NCI-H345 (cell line): ENCODE measurements around the gene CTNND2.
"Not testable (repeated sequence)": the region's sequence is repeated elsewhere in the genome, so short reads cannot be mapped to it uniquely, and the experiment has no call there.

Source experiments
- DNase-seq: peaks from one replicate; lab custom pipeline; 2025; lab: John Stamatoyannopoulos, UW

CTNND2 gene

GRCh38 chr5:11313694-11314093, 590.6 kb downstream of the CTNND2 start:
- DNase-seq, result not testable (repeated sequence)

GRCh38 chr5:11311731-11312130, 592.5 kb downstream of the CTNND2 start:
- DNase-seq, result no peak

DNA sequence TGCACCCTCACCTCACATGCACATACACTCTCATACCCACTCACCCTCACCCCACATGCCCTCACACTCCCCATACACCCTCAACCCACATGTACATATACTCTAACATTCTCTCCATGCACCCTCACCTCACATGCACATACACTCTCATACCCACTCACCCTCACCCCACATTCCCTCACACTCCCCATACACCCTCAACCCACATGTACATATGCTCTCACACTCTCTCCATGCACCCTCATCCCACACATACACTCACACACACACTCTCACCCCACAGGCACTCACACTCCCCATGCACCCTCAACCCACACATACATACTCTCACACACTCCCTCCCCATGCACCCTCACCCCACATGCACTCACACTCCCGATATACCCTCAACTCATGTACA, 593.0 kb downstream of the CTNND2 start:
- no peak for DNase-seq

DNA sequence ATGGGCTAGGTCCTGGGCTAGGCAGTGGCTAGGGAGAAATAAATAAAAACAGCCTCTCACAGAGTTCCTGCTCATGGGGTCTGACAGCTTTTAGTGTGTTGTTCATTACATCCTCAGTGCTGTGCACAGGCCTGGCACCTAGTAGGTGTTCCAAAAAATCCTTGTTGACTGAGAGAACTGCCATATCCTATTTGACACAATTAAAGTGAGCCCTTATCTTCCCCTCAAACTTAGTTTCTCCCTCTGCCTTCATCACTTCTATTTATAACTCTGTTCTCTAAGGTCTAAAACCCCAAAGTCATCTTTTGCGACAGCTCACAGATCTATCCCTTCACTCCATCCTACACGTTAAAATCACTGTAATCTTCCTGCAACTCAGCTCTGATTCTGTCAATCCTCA, 594.1 kb downstream of the CTNND2 start:
- DNase-seq, result no peak

GRCh38 chr5:11306365-11306764, 597.9 kb downstream of the CTNND2 start:
- no peak for DNase-seq

- no peak for DNase-seq
Measured at GRCh38 chr5:11305245-11305644, 599.0 kb downstream of the CTNND2 start.

DNA sequence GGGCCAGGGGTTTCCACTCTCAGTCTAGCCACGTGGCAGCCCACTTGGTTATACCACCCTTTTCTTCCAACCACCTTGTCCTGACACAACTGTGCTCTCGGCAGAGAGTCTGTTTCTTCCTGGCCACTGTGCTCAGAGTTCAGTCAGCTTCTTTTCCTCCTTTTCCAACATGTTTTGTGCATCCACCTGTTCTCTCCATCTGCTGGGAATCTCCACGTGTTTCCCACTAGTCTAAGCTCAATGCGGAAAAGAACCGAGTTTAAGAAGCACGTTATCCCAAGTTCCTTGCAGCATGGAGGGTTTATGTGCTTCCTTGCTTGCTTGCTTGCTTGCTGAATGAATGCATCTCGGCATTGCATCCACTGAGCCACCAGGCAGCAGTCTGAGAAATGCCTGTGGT, 599.6 kb downstream of the CTNND2 start:
- no peak for DNase-seq

- no peak for DNase-seq
Measured at GRCh38 chr5:11302663-11303062, 601.6 kb downstream of the CTNND2 start.

DNA sequence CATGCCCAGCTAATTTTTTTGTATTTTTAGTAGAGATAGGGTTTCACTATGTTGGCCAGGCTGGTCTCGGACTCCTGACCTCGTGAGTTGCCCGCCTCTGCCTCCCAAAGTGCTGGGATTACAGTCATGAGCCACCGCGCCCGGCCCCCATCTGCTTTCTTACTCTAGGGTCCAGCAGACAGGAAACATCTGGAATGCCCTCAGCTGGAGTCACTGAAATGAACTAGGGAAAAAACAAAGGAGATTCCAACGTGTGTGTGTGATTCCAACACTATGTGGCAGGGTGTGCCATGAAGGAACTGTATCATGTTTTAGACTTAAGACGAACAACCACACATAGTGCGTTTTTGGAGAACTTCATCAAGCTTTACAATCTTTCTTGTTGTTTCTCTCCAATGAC, 603.1 kb downstream of the CTNND2 start:
- no peak for DNase-seq

GRCh38 chr5:11300736-11301135, 603.5 kb downstream of the CTNND2 start:
- no peak for DNase-seq

- no peak for DNase-seq
Measured at GRCh38 chr5:11298877-11299276, 605.4 kb downstream of the CTNND2 start.

GRCh38 chr5:11293523-11293922, 610.7 kb downstream of the CTNND2 start:
- no peak for DNase-seq

GRCh38 chr5:11292648-11293356, 611.4 kb downstream of the CTNND2 start:
- DNase-seq, result no peak

DNA sequence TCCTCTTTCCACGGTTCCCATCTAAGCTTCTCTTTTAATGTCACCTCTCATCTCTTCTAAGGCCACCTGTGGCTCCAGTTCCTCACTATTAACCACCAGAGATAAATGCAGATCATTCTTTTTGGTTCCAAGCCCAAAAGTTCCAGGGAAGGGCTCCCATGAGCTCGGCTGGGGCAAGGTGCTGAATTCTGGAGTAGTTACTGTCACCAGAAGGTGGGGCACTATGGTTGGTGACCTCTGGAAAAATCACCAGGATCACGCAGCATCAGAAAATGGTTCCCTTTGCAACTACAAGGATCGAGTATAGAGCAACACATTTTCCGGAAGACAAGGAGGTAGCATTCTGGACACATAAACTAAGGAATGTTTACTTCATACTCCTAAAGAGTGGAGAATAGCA, 614.5 kb downstream of the CTNND2 start:
- DNase-seq, result no peak

DNA sequence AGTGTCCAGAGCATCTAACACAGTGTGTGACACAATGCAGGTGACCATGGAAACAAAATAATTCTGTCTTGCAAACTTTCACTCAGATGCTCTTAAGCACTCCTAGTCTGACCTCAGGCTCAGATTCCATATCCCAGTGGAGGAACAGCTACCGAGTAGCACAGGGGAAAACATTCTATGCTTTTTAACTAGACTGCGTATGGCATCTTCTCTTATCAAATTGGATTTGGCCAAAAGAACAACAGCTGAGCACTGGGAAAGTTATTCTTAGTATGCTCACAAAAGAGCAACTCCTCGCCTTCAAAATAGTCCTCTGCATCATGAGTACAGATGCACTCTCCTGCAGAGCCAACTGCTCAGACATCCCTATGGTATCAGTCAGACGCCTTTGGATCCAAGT, 615.0 kb downstream of the CTNND2 start:
- no peak for DNase-seq

GRCh38 chr5:11281842-11282241, 622.4 kb downstream of the CTNND2 start:
- DNase-seq, result no peak

DNA sequence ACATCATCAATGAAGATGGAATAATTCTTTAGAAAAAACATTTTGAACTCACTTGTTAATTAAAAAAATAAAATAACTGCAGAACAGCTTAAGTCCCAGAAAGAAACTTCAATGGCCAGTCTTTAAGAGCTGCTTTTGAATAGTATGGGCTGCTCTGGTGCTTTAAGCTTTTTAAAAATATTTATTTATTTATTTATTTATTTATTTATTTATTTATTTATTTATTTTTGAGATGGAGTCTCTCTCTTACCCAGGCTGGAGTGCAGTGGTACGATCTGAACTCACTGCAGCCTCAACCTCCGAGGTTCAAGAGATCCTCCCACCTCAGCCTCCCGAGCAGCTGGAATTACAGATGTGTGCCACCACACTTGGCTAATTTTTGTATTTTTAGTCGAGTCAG, 626.9 kb downstream of the CTNND2 start:
- DNase-seq, result no peak

DNA sequence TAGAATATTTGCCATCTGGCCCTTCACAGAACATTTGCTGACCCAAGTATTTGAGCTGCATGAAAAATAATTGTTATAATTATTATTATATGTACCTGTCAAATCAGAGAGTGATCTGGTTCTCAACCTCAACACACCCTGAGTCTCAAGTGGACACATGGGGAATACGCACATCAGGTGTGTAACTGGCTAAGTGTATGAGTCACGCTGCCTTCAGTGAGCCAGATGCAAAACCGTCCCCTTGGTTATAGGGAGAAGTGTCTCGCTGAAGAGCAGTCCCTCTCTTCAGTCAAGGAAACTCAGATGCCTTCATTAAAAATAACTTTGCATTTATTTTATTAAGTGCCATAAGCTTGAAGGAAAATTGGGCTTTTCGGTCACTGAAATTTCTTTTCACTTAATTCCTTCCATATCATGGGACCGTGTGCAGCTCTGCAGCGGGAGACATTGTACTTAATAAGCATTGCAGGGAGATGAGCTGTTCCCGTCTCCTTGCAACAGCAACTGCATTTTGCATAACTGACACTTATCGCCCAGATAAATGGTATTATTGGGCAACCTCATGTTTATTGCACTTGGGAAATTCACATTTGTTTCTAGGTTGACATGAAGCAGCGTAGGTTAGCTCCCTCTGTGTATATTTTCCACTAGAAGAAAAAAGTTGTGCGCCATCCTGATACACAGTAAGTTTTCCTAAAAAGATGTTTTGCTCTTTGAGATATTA, 630.9 kb downstream of the CTNND2 start:
- DNase-seq, result no peak

DNA sequence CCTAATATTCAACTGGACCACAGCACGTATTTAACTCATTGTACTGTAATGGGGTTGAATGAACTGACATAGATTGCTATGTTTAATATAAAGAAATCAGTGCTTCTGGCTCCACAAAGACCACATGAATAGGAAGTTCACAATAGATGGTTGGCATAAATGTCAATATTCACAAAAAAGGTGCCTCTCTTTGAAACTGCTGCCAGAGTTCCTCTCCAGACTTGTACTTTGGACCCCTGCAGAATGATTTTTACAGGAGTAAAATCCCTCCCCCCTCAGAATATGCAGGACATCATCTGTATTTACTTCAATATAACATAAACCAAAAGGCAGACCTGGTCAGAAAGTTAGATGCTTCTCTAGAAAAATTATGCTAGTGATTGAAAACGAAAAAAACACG, 634.7 kb downstream of the CTNND2 start:
- DNase-seq, result no peak

GRCh38 chr5:11268891-11269290, 635.4 kb downstream of the CTNND2 start:
- DNase-seq, result no peak

- DNase-seq, result no peak
Measured at GRCh38 chr5:11266331-11266730, 637.9 kb downstream of the CTNND2 start.

DNA sequence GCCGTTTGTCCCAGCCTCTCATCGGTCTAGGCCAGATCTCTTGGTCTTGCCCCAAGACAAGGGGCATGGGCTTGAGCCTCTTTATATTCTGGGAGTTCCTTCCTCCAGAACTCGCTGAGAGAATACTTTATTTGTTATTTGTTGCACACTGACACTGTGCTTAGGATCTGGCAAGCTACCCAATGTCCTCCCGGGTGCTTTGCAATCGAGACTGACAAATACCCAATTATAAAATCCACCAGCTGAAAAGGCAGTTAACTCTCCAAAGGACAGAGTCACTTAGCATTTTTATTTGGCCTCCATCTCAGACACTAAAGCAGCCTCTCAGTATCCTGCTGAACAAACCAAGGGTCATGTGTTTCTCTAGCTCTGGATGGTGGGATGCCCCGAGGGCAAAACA, 643.0 kb downstream of the CTNND2 start:
- no peak for DNase-seq

DNA sequence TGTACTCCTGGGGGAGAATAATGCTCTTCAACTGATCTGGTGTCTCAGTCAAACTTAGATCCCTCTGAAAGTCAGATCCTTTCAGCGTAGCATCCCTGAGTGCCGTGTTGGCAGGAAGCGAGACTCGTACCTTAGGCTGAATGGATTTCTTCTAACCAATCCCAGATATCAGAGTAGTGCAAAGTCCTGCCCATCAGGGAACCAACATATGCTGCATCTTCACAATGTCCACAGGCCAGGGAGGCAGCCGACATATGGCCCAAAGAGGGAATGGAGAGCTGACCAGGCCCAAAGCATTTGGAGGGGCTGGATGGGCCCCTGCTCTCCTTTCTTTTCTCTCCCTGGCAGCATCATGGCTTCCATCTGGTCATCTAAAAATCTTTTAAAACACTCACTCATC, 646.2 kb downstream of the CTNND2 start:
- no peak for DNase-seq

DNA sequence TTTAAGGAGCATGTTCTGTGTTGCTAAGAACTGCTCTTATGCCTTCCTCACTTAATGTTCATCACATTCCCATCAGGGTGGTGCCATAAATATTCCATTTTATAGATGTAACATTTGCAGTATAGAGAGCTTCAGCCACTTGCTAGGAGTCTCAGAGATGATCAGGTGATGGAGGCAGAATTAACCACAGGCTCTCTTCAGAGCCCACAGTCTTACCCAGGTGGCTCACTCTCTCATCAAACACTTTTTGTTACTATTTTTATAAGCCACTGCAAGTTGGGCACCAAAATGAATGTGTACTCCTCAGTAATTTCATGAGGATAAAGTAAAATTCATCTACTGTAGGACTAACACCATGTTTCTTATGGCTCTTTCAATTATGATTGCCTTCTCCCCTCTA, 651.7 kb downstream of the CTNND2 start:
- no peak for DNase-seq
